ENCODE data around the gene B4GALNT1. TPM values are rescaled to one million over a fixed set of nuclear protein-coding genes. Genes with fewer than 3 reads are reported as not detected.
"Not testable (repeated sequence)": the region's sequence is repeated elsewhere in the genome, so short reads cannot be mapped to it uniquely, and the experiment has no call there.

Gene B4GALNT1
- total and polyA plus RNA-seq, 4 donors = 0.11 to 0.30 (median 0.25) TPM; not detected in 1

GRCh38 chr12:57658890-57659289 lies 25.9 kb upstream of the B4GALNT1 start:
- no peak overlapping the region for H3K4me3 ChIP-seq (ENCODE audit: low read depth in 1 of 3, low read length in 3 of 3)
- no peak for DNase-seq (ENCODE audit: low spot score)
- TF ChIP-seq NR2F2 (IDR thresholded peaks at IDR 0.05) (no peak), SP1 (IDR thresholded peaks at IDR 0.05) (no peak), ZBTB33 (IDR thresholded peaks at IDR 0.05) (no peak)
- no peaks in the 10 kb centered on the region for H3K9me3 ChIP-seq (ENCODE audit: control insufficient read depth in 4 of 4, low read length in 3 of 4)
- no peaks in the 10 kb centered on the region for H3K36me3 ChIP-seq (ENCODE audit: control insufficient read depth in 4 of 4, insufficient read depth in 3 of 4, low read depth in 1 of 4, low read length in 3 of 4)
- no peak overlapping the region for H3K27ac ChIP-seq (ENCODE audit: low read depth in 1 of 2, low read length in 2 of 2)
- peaks cover 0 to 5% (median 4%) of the 10 kb centered on the region in 4 donors for H3K4me1 ChIP-seq (ENCODE audit: control insufficient read depth in 4 of 4, insufficient read depth in 4 of 4, low read length in 3 of 4)
- H3K9ac ChIP-seq (ENCODE audit: low read depth in 1 of 2, low read length in 2 of 2) = no peak overlapping the region
- no peaks in the 10 kb centered on the region for H3K27me3 ChIP-seq (ENCODE audit: control insufficient read depth in 4 of 4, insufficient read depth in 4 of 4, low read length in 3 of 4)
- 56% methylated on average over 3 of the region's 3 CpGs for WGBS

- no peak for DNase-seq (ENCODE audit: low spot score)
- TF ChIP-seq EGR1 (IDR thresholded peaks at IDR 0.05; ENCODE audit: low read depth in 2 of 2) = no peak
- TF ChIP-seq HNF4G (IDR thresholded peaks at IDR 0.05) = no peak
- no peak for TF ChIP-seq FOXA2 (IDR thresholded peaks at IDR 0.05)
- TF ChIP-seq HNF4A (conservative IDR thresholded peaks at IDR 0.05) = peak; percentile 25 to 43
- TF ChIP-seq REST (IDR thresholded peaks at IDR 0.05) = no peak
- peak; percentile 15 for TF ChIP-seq YY1 (IDR thresholded peaks at IDR 0.05)
- no peak for TF ChIP-seq TAF1 (conservative IDR thresholded peaks at IDR 0.05)
- TF ChIP-seq ZBTB33 (IDR thresholded peaks at IDR 0.05) = no peak
- peak; percentile 30 to 31 for TF ChIP-seq RXRA (IDR thresholded peaks at IDR 0.05)
- TF ChIP-seq FOXA1 (IDR thresholded peaks at IDR 0.05) = no peak
- TF ChIP-seq JUND (IDR thresholded peaks at IDR 0.05) = peak in 1 of 2 donors; percentile 8
- H3K27me3 ChIP-seq (ENCODE audit: control insufficient read depth in 4 of 4, insufficient read depth in 4 of 4, low read length in 3 of 4) = no peaks in the 10 kb centered on the region
- H3K9me3 ChIP-seq (ENCODE audit: control insufficient read depth in 4 of 4, low read length in 3 of 4) = no peaks in the 10 kb centered on the region
- H3K27ac ChIP-seq (ENCODE audit: low read depth in 1 of 2, low read length in 2 of 2) = no peak overlapping the region
- H3K4me3 ChIP-seq (ENCODE audit: low read depth in 1 of 3, low read length in 3 of 3) = no peak overlapping the region
- WGBS = 33% methylated on average over 3 of the region's 3 CpGs
- H3K36me3 ChIP-seq (ENCODE audit: control insufficient read depth in 4 of 4, insufficient read depth in 3 of 4, low read depth in 1 of 4, low read length in 3 of 4) = no peaks in the 10 kb centered on the region
- no peak overlapping the region for H3K9ac ChIP-seq (ENCODE audit: low read depth in 1 of 2, low read length in 2 of 2)
- H3K4me1 ChIP-seq (ENCODE audit: control insufficient read depth in 4 of 4, insufficient read depth in 4 of 4, low read length in 3 of 4) = peaks cover 0 to 5% (median 4%) of the 10 kb centered on the region in 4 donors
These were observed 24.7 kb upstream of the B4GALNT1 start for GRCh38 chr12:57657744-57658143.

- H3K36me3 ChIP-seq (ENCODE audit: control insufficient read depth in 4 of 4, insufficient read depth in 3 of 4, low read depth in 1 of 4, low read length in 3 of 4); H3K4me1 ChIP-seq (ENCODE audit: control insufficient read depth in 4 of 4, insufficient read depth in 4 of 4, low read length in 3 of 4); H3K27ac ChIP-seq (ENCODE audit: low read depth in 1 of 2, low read length in 2 of 2); H3K4me3 ChIP-seq (ENCODE audit: low read depth in 1 of 3, low read length in 3 of 3); H3K9ac ChIP-seq (ENCODE audit: low read depth in 1 of 2, low read length in 2 of 2); DNase-seq (ENCODE audit: low spot score); H3K9me3 ChIP-seq (ENCODE audit: control insufficient read depth in 4 of 4, low read length in 3 of 4); H3K27me3 ChIP-seq (ENCODE audit: control insufficient read depth in 4 of 4, insufficient read depth in 4 of 4, low read length in 3 of 4): not testable (repeated sequence)
- WGBS = 78% methylated on average over 4 of the region's 4 CpGs
These were observed 23.4 kb upstream of the B4GALNT1 start for GRCh38 chr12:57656408-57656807.

Data from liver (tissue), 9 donors.